ENCODE data around the gene SLC66A3.

SLC66A3 gene

GRCh38 chr2:11142330-11142729 is 12.9 kb upstream of the SLC66A3 start:
- H3K27me3 Mint-ChIP-seq (ENCODE audit: low read depth, poor library complexity): peaks cover 25% of the 10 kb centered on the region
- no peak for DNase-seq
- no peak overlapping the region for H3K4me3 Mint-ChIP-seq
- TF ChIP-seq CTCF (IDR thresholded peaks at IDR 0.05): no peak
- peaks cover 18% of the 10 kb centered on the region for H3K4me1 Mint-ChIP-seq
- H3K27ac Mint-ChIP-seq: no peak overlapping the region
- H3K36me3 Mint-ChIP-seq (ENCODE audit: low read depth): no peaks in the 10 kb centered on the region
- no peaks in the 10 kb centered on the region for H3K9me3 Mint-ChIP-seq

GRCh38 chr2:11142987-11143386 is 12.3 kb upstream of the SLC66A3 start:
- peak overlapping the region; percentile 5 for H3K27ac Mint-ChIP-seq
- no peaks in the 10 kb centered on the region for H3K9me3 Mint-ChIP-seq
- H3K4me1 Mint-ChIP-seq: peaks cover 18% of the 10 kb centered on the region
- H3K4me3 Mint-ChIP-seq: no peak overlapping the region
- H3K36me3 Mint-ChIP-seq (ENCODE audit: low read depth): no peaks in the 10 kb centered on the region
- peaks cover 23% of the 10 kb centered on the region for H3K27me3 Mint-ChIP-seq (ENCODE audit: low read depth, poor library complexity)
- DNase-seq: no peak
- TF ChIP-seq CTCF (IDR thresholded peaks at IDR 0.05): no peak

- no peak overlapping the region for H3K4me3 Mint-ChIP-seq
- peaks cover 18% of the 10 kb centered on the region for H3K4me1 Mint-ChIP-seq
- no peaks in the 10 kb centered on the region for H3K9me3 Mint-ChIP-seq
- H3K27ac Mint-ChIP-seq: no peak overlapping the region
- no peak for DNase-seq
- no peaks in the 10 kb centered on the region for H3K36me3 Mint-ChIP-seq (ENCODE audit: low read depth)
- peaks cover 23% of the 10 kb centered on the region for H3K27me3 Mint-ChIP-seq (ENCODE audit: low read depth, poor library complexity)
- TF ChIP-seq CTCF (IDR thresholded peaks at IDR 0.05): no peak
Measured at GRCh38 chr2:11144077-11144737, 11.1 kb upstream of the SLC66A3 start.

GRCh38 chr2:11144738-11145079 is 10.6 kb upstream of the SLC66A3 start:
- Mint-ChIP-seq H3K36me3 (ENCODE audit: low read depth) (no peaks in the 10 kb centered on the region), H3K9me3 (no peaks in the 10 kb centered on the region), H3K27ac (no peak overlapping the region), H3K27me3 (ENCODE audit: low read depth, poor library complexity) (peaks cover 23% of the 10 kb centered on the region), H3K4me1 (peaks cover 18% of the 10 kb centered on the region), H3K4me3 (no peak overlapping the region)
- TF ChIP-seq CTCF (IDR thresholded peaks at IDR 0.05): no peak
- no peak for DNase-seq

- H3K4me1 Mint-ChIP-seq: peaks cover 18% of the 10 kb centered on the region
- peaks cover 23% of the 10 kb centered on the region for H3K27me3 Mint-ChIP-seq (ENCODE audit: low read depth, poor library complexity)
- H3K27ac Mint-ChIP-seq: no peak overlapping the region
- no peak for TF ChIP-seq CTCF (IDR thresholded peaks at IDR 0.05)
- H3K36me3 Mint-ChIP-seq (ENCODE audit: low read depth): no peaks in the 10 kb centered on the region
- no peak for DNase-seq
- H3K9me3 Mint-ChIP-seq: no peaks in the 10 kb centered on the region
- no peak overlapping the region for H3K4me3 Mint-ChIP-seq
Measured at GRCh38 chr2:11145350-11145749, 9.9 kb upstream of the SLC66A3 start.

- Mint-ChIP-seq H3K27me3 (ENCODE audit: low read depth, poor library complexity) (peaks cover 22% of the 10 kb centered on the region), H3K9me3 (no peaks in the 10 kb centered on the region), H3K4me3 (no peak overlapping the region), H3K4me1 (peaks cover 18% of the 10 kb centered on the region), H3K27ac (no peak overlapping the region), H3K36me3 (ENCODE audit: low read depth) (no peaks in the 10 kb centered on the region)
- no peak for TF ChIP-seq CTCF (IDR thresholded peaks at IDR 0.05)
- no peak for DNase-seq
Measured at GRCh38 chr2:11146076-11146475, 9.2 kb upstream of the SLC66A3 start.
